SU-DHL-6 (cell line): ENCODE data around the gene TSKU.

ENCODE experiments used
- H2AFZ ChIP-seq: fragments of 200-600 bp; sonication (generic); 2 replicates; pipeline ENCODE4 v1.6.1; 2014; ENCODE audit warnings: low read depth, mild to moderate bottlenecking, moderate library complexity, mixed read lengths, antibody characterized with exemption, low read length; ENCODE audit not compliant: severe bottlenecking
- H3F3A ChIP-seq: fragments of 200-600 bp; shearing (Covaris generic); 2 replicates; pipeline ENCODE4 v1.6.0; 2016; ENCODE audit warnings: antibody characterized with exemption, mild to moderate bottlenecking; ENCODE audit not compliant: insufficient read depth
- H3K27ac ChIP-seq: fragments of 200-600 bp; sonication (generic); 2 replicates; pipeline ENCODE4 v1.5.1; 2016; ENCODE audit warnings: low read depth, mild to moderate bottlenecking, low read length, moderate library complexity, mixed read lengths
- H3K27me3 ChIP-seq: fragments of 200-600 bp; sonication (generic), shearing (Covaris generic); 2 replicates; pipeline ENCODE4 v1.6.0; 2014; ENCODE audit warnings: mild to moderate bottlenecking, low read length
- H3K36me3 ChIP-seq: fragments of 200-600 bp; sonication (generic); 2 replicates; pipeline ENCODE4 v1.6.1; 2014; ENCODE audit warnings: mild to moderate bottlenecking, low read length, mixed read lengths
- H3K4me2 ChIP-seq: fragments of 300-600, 200-600 bp; shearing (Covaris generic), sonication (generic); 2 replicates; pipeline ENCODE4 v1.6.0; 2014; ENCODE audit warnings: low read length, low read depth, mild to moderate bottlenecking; ENCODE audit not compliant: poor library complexity, severe bottlenecking
- H3K4me3 ChIP-seq: fragments of 200-600 bp; sonication (generic); 2 replicates; pipeline ENCODE4 v1.5.1; 2014; ENCODE audit warnings: antibody characterized with exemption, low read length, mild to moderate bottlenecking, mixed read lengths; ENCODE audit not compliant: insufficient read depth, poor library complexity, severe bottlenecking
- H3K79me2 ChIP-seq: fragments of 200-600 bp; sonication (generic); 2 replicates; pipeline ENCODE4 v1.6.1; 2014; ENCODE audit warnings: mild to moderate bottlenecking, low read length, moderate library complexity; ENCODE audit not compliant: insufficient read depth
- H3K9ac ChIP-seq: fragments of 200-600 bp; sonication (generic); 2 replicates; pipeline ENCODE4 v1.7.0; 2014; ENCODE audit warnings: mild to moderate bottlenecking, low read length
- H3K9me2 ChIP-seq: fragments of 200-600 bp; sonication (generic); replicated peaks from 2 replicates; pipeline ENCODE4 v1.6.1; 2014; ENCODE audit warnings: low read length; ENCODE audit not compliant: insufficient read depth
- H3K9me3 ChIP-seq: fragments of 200-600 bp; sonication (generic); 2 replicates; pipeline ENCODE4 v1.6.1; 2014; ENCODE audit warnings: low read length, mixed read lengths; ENCODE audit not compliant: insufficient read depth
- H4K20me1 ChIP-seq: fragments of 200-600 bp; sonication (generic); 2 replicates; pipeline ENCODE4 v1.6.1; 2014; ENCODE audit warnings: low read depth, mild to moderate bottlenecking, antibody characterized with exemption, low read length, moderate library complexity, mixed read lengths
- CTCF ChIP-seq: fragments of 200-600 bp; sonication (generic); IDR thresholded peaks from one replicate; pipeline ENCODE4 v1.5.1; 2017; ENCODE audit warnings: antibody characterized with exemption, mild to moderate bottlenecking, low read length, moderate library complexity; ENCODE audit not compliant: insufficient read depth, poor library complexity, severe bottlenecking
- EZH2phosphoT487 ChIP-seq: fragments of 200-600 bp; sonication (generic), shearing (Covaris generic); conservative IDR thresholded peaks from 2 replicates; pipeline ENCODE4 v1.6.1; 2018; ENCODE audit warnings: mild to moderate bottlenecking, antibody characterized with exemption, low read length, moderate library complexity, mixed read lengths

Gene TSKU

GRCh38 chr11:76797341-76798201, 14.4 kb downstream of the TSKU start:
- no peaks in the 10 kb centered on the region for H3K9me2 ChIP-seq
- H3K4me2 ChIP-seq = no peak overlapping the region
- H3K9me3 ChIP-seq = no peaks in the 10 kb centered on the region
- H2AFZ ChIP-seq = no peak overlapping the region
- no peak overlapping the region for H3K9ac ChIP-seq
- H3K36me3 ChIP-seq = no peaks in the 10 kb centered on the region
- no peak for TF ChIP-seq EZH2phosphoT487
- TF ChIP-seq CTCF = no peak
- no peaks in the 10 kb centered on the region for H3K27me3 ChIP-seq
- no peak overlapping the region for H3K4me3 ChIP-seq
- no peaks in the 10 kb centered on the region for H4K20me1 ChIP-seq
- H3F3A ChIP-seq = no peaks in the 10 kb centered on the region
- no peaks in the 10 kb centered on the region for H3K79me2 ChIP-seq
- H3K27ac ChIP-seq = no peak overlapping the region

- H3K27me3 ChIP-seq = no peaks in the 10 kb centered on the region
- H3F3A ChIP-seq = no peaks in the 10 kb centered on the region
- H3K27ac ChIP-seq = no peak overlapping the region
- H3K36me3 ChIP-seq = no peaks in the 10 kb centered on the region
- no peak overlapping the region for H3K4me2 ChIP-seq
- TF ChIP-seq CTCF (no peak), EZH2phosphoT487 (no peak)
- H3K79me2 ChIP-seq = no peaks in the 10 kb centered on the region
- H4K20me1 ChIP-seq = no peaks in the 10 kb centered on the region
- no peaks in the 10 kb centered on the region for H3K9me3 ChIP-seq
- H2AFZ ChIP-seq = no peak overlapping the region
- no peak overlapping the region for H3K9ac ChIP-seq
- no peaks in the 10 kb centered on the region for H3K9me2 ChIP-seq
- H3K4me3 ChIP-seq = no peak overlapping the region
These were observed 15.0 kb downstream of the TSKU start for GRCh38 chr11:76798202-76798581.

- Histone ChIP-seq H3K9ac (no peak overlapping the region), H3K9me2 (no peaks in the 10 kb centered on the region), H3K4me3 (no peak overlapping the region), H3K4me2 (peak overlapping the region; percentile 25), H3K79me2 (no peaks in the 10 kb centered on the region), H4K20me1 (no peaks in the 10 kb centered on the region), H2AFZ (no peak overlapping the region), H3K27me3 (no peaks in the 10 kb centered on the region), H3K27ac (no peak overlapping the region), H3F3A (no peaks in the 10 kb centered on the region), H3K36me3 (no peaks in the 10 kb centered on the region), H3K9me3 (no peaks in the 10 kb centered on the region)
- TF ChIP-seq EZH2phosphoT487 (no peak), CTCF (no peak)
These were observed 15.5 kb downstream of the TSKU start for GRCh38 chr11:76798671-76799065.
